Neuronal stem cell (in vitro differentiated cells): Measurements from ENCODE around the gene SYT13.

Experiments used
- DNase-seq: peaks from one replicate; pipeline ENCODE4 v3.0.0-alpha.2; 2013; ENCODE audit warnings: low spot score
- H2AFZ ChIP-seq: one replicate; pipeline ENCODE4 v1.6.1; 2013; ENCODE audit warnings: mild to moderate bottlenecking, low read length, inconsistent platforms
- H2AK5ac ChIP-seq: 2 replicates; pipeline ENCODE4 v1.6.1; 2013; ENCODE audit warnings: low read depth, mild to moderate bottlenecking, inconsistent platforms, low read length, moderate library complexity, mixed read lengths
- H2BK120ac ChIP-seq: 2 replicates; pipeline ENCODE4 v1.6.1; 2013; ENCODE audit warnings: low read depth, mild to moderate bottlenecking, inconsistent platforms, low read length, moderate library complexity, mixed read lengths
- H2BK12ac ChIP-seq: one replicate; pipeline ENCODE4 v1.6.1; 2013; ENCODE audit warnings: low read length, inconsistent platforms
- H2BK15ac ChIP-seq: 2 replicates; pipeline ENCODE4 v1.6.1; 2013; ENCODE audit warnings: mild to moderate bottlenecking, low read length, inconsistent platforms, mixed read lengths
- H2BK5ac ChIP-seq: one replicate; pipeline ENCODE4 v1.6.1; 2013; ENCODE audit warnings: inconsistent platforms, mild to moderate bottlenecking, low read length, moderate library complexity
- H3K14ac ChIP-seq: one replicate; pipeline ENCODE4 v1.6.1; 2013; ENCODE audit warnings: low read length, inconsistent platforms
- H3K18ac ChIP-seq: 2 replicates; pipeline ENCODE4 v1.6.1; 2013; ENCODE audit warnings: low read length, inconsistent platforms
- H3K23ac ChIP-seq: 2 replicates; pipeline ENCODE4 v1.6.1; 2013; ENCODE audit warnings: low read depth, mild to moderate bottlenecking, mixed read lengths, low read length, inconsistent platforms; ENCODE audit not compliant: poor library complexity
- H3K27ac ChIP-seq: replicated peaks from 3 replicates; pipeline ENCODE4 v1.5.1; 2013; ENCODE audit warnings: low read length, inconsistent platforms
- H3K27me3 ChIP-seq, 3 experiments: 2 replicates each; pipeline ENCODE4 v1.6.1; 2013; ENCODE audit warnings: low read length in 3 of 3, mild to moderate bottlenecking in 2 of 3, inconsistent platforms in 1 of 3, low read depth in 1 of 3, mixed read lengths in 1 of 3, moderate library complexity in 1 of 3; ENCODE audit not compliant: control insufficient read depth in 3 of 3, insufficient read depth in 3 of 3
- H3K36me3 ChIP-seq, 2 donors: replicated peaks in 1 of 2; 2 replicates each; pipeline ENCODE4 v1.6.1; 2013; ENCODE audit warnings: low read length in 2 of 2; ENCODE audit not compliant: control insufficient read depth in 2 of 2, insufficient read depth in 2 of 2
- H3K4ac ChIP-seq: 2 replicates; pipeline ENCODE4 v1.6.1; 2013; ENCODE audit warnings: inconsistent platforms, mild to moderate bottlenecking, low read length, moderate library complexity
- H3K4me1 ChIP-seq, 2 donors: 1 replicate in 1 of 2; 2 replicates in 1 of 2; pipeline ENCODE4 v1.6.1; 2013; ENCODE audit warnings: low read length in 2 of 2, low read depth in 1 of 2; ENCODE audit not compliant: control insufficient read depth in 2 of 2, insufficient read depth in 1 of 2
- H3K4me2 ChIP-seq: one replicate; pipeline ENCODE4 v1.6.1; 2013; ENCODE audit warnings: mild to moderate bottlenecking, low read length, inconsistent platforms; ENCODE audit not compliant: insufficient read depth, poor library complexity, severe bottlenecking
- H3K4me3 ChIP-seq, 2 donors: 2 replicates each; pipeline ENCODE4 v1.5.1; 2013; ENCODE audit warnings: low read length in 2 of 2, mild to moderate bottlenecking in 2 of 2, inconsistent platforms in 1 of 2, moderate library complexity in 1 of 2
- H3K79me1 ChIP-seq: one replicate; pipeline ENCODE4 v1.6.1; 2013; ENCODE audit warnings: low read depth, mild to moderate bottlenecking, inconsistent platforms, low read length, moderate library complexity
- H3K9ac ChIP-seq: one replicate; pipeline ENCODE4 v1.6.1; 2013; ENCODE audit warnings: mild to moderate bottlenecking, low read depth, low read length, inconsistent platforms; ENCODE audit not compliant: poor library complexity
- H3K9me3 ChIP-seq, 2 donors: replicated peaks in 1 of 2; 2 replicates each; pipeline versions ENCODE3 to v1.6.1; 2013; ENCODE audit warnings: low read length in 2 of 2, mild to moderate bottlenecking in 2 of 2, inconsistent platforms in 1 of 2, low read depth in 1 of 2, mixed read lengths in 1 of 2, moderate library complexity in 1 of 2; ENCODE audit not compliant: control insufficient read depth in 2 of 2, insufficient read depth in 1 of 2
- H4K8ac ChIP-seq: one replicate; pipeline ENCODE4 v1.6.1; 2013; ENCODE audit warnings: low read depth, mild to moderate bottlenecking, inconsistent platforms, low read length, moderate library complexity
- H4K91ac ChIP-seq: one replicate; pipeline ENCODE4 v1.6.1; 2013; ENCODE audit warnings: low read length, low read depth, mild to moderate bottlenecking, inconsistent platforms; ENCODE audit not compliant: poor library complexity
- WGBS, 2 donors: extraction: QIAGEN DNeasy Blood & Tissue Kit; methylation state at CpG; one replicate each; pipeline ENCODE4 v1.1.7; 2013; ENCODE audit warnings: missing lambda C conversion rate in 2 of 2, mixed read lengths in 1 of 2; ENCODE audit not compliant: insufficient read length in 2 of 2, insufficient replicate concordance in 1 of 2; ENCODE audit errors: extremely low coverage in 2 of 2; 5-methylcytosine and 5-hydroxymethylcytosine counted together

SYT13 gene

DNA sequence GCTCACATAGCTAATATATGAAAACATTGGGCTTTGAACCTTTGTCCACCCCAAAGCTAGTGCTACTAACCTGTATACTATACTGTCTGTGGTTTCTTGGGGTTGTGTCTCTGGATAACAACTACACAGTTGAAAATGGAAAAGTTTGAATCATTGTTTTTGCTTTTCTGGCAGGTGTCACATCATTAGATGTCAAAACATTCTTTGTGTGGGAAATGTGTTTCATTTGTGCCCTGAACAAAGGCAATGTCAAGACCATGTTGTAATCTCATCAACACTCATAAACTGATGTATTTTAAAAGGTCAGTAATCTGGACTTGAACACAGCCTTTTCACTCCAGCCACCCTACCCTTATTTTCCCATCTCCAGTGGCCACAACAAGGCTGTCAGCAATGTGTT is 16.5 kb downstream of the SYT13 start:
- no peak overlapping the region for H2AK5ac ChIP-seq
- no peak overlapping the region for H4K91ac ChIP-seq
- H3K9me3 ChIP-seq = no peaks in the 10 kb centered on the region
- no peak overlapping the region for H3K4ac ChIP-seq
- no peak overlapping the region for H2BK15ac ChIP-seq
- H3K14ac ChIP-seq = no peak overlapping the region
- no peak overlapping the region for H3K27ac ChIP-seq
- H3K4me3 ChIP-seq = no peak overlapping the region
- H3K36me3 ChIP-seq = no peaks in the 10 kb centered on the region
- H3K79me1 ChIP-seq = no peaks in the 10 kb centered on the region
- peaks cover 0 to 15% (median 0%) of the 10 kb centered on the region in 3 experiments for H3K27me3 ChIP-seq
- no peak overlapping the region for H4K8ac ChIP-seq
- no peak overlapping the region for H2AFZ ChIP-seq
- H3K4me2 ChIP-seq = no peak overlapping the region
- DNase-seq = no peak
- H2BK12ac ChIP-seq = no peak overlapping the region
- H2BK120ac ChIP-seq = no peak overlapping the region
- peaks cover 0 to 11% of the 10 kb centered on the region in 2 donors for H3K4me1 ChIP-seq
- H3K23ac ChIP-seq = no peak overlapping the region
- no peak overlapping the region for H3K9ac ChIP-seq
- no peak overlapping the region for H3K18ac ChIP-seq
- H2BK5ac ChIP-seq = no peak overlapping the region

DNA sequence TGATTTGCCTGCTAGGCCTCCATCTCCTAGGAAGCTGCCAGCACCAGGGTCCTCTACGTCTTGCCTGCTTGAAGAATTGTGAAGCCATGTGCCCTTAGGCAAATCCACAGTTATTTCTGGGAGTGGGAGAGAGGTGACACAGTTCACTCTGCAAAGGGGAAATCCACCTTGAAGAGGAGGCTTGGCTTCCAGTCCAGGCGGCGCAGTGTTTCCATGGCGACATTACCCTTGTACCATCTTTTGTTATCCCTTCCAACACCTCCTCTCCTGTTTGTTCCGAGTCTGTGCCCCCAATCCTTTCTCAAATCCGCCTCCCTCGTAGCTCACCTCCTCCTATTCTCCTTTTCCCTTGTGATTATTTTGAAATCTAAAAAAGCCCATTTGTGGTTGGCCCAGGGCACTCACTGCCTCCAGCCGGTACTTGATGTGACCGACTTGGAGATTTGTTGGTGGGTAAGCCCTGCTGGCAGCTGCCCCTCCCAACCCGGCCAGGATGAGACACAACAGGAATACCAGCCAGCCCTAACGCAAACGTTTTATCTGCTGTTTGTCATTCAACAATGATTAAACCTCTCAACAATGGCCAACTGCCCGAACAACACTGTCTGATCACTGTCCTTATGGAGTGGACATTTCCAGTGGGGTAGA is 18.4 kb downstream of the SYT13 start:
- H3K14ac ChIP-seq = no peak overlapping the region
- no peaks in the 10 kb centered on the region for H3K9me3 ChIP-seq
- H2BK15ac ChIP-seq = no peak overlapping the region
- no peak overlapping the region for H3K4ac ChIP-seq
- DNase-seq = no peak
- H3K27me3 ChIP-seq = peaks cover 0 to 6% (median 0%) of the 10 kb centered on the region in 3 experiments
- WGBS, 2 donors = no CpG with 5 or more reads among the region's 13 CpGs
- H3K79me1 ChIP-seq = no peaks in the 10 kb centered on the region
- H4K91ac ChIP-seq = peak overlapping the region; percentile 15
- H2BK120ac ChIP-seq = no peak overlapping the region
- no peak overlapping the region for H2AFZ ChIP-seq
- H3K27ac ChIP-seq = no peak overlapping the region
- H3K4me2 ChIP-seq = no peak overlapping the region
- no peak overlapping the region for H3K9ac ChIP-seq
- no peak overlapping the region for H2AK5ac ChIP-seq
- no peak overlapping the region for H3K4me3 ChIP-seq
- peak overlapping the region; percentile 26 for H2BK5ac ChIP-seq
- peak overlapping the region; percentile 61 for H3K18ac ChIP-seq
- peaks cover 0 to 11% of the 10 kb centered on the region in 2 donors for H3K4me1 ChIP-seq
- H2BK12ac ChIP-seq = no peak overlapping the region
- no peaks in the 10 kb centered on the region for H3K36me3 ChIP-seq
- no peak overlapping the region for H4K8ac ChIP-seq
- H3K23ac ChIP-seq = no peak overlapping the region

DNA sequence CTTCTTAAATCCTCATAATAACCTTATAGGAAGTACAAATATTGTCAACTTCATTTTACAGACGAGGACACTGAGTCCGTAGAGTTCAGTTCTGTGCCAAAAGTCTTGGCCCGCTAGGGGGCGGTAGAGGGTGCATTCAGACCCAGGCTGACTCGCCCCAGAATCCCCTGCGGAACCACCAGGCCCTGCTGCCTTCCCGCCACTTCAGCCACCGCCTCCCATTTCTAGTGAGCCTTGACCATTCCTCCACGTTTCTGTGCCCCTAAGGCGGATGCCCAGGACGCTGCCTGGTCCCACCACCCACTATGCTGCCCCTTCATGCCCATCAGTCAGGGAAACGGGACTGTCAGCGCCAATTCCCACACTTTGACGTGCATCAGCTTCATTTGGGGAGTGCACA is 19.1 kb downstream of the SYT13 start:
- WGBS, 2 donors = no CpG with 5 or more reads among the region's 14 CpGs
- Histone ChIP-seq H3K4me3 (no peak overlapping the region), H3K36me3 (no peaks in the 10 kb centered on the region), H2AFZ (no peak overlapping the region), H2AK5ac (no peak overlapping the region), H3K27me3 (peaks cover 0 to 6% (median 0%) of the 10 kb centered on the region in 3 experiments), H3K4ac (no peak overlapping the region), H4K8ac (no peak overlapping the region), H3K27ac (no peak overlapping the region), H3K18ac (no peak overlapping the region), H3K79me1 (no peaks in the 10 kb centered on the region), H3K9me3 (no peaks in the 10 kb centered on the region), H3K9ac (no peak overlapping the region), H4K91ac (no peak overlapping the region), H2BK120ac (no peak overlapping the region), H3K4me1 (peaks cover 0 to 11% of the 10 kb centered on the region in 2 donors), H3K4me2 (no peak overlapping the region), H2BK12ac (no peak overlapping the region), H2BK15ac (peak overlapping the region; percentile 53), H3K23ac (no peak overlapping the region), H2BK5ac (peak overlapping the region; percentile 26), H3K14ac (no peak overlapping the region)
- DNase-seq = no peak

DNA sequence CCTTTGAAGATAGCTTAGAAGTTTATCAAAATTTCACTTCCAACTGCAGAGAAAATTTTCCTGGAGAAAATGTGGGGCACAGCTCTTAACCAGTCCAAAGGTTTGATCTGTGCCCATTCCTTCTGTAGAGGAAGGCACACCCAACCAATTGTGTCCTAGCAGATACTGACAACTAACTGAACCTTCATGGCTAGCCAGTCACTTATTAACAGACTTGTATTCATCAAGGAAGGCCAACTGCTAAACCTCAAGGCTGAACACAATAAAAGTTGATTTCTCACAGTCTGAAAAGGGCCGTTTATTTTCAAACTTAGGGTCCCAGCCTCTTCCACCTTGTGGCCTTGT is 19.5 kb downstream of the SYT13 start:
- Histone ChIP-seq H3K9ac (no peak overlapping the region), H2BK15ac (no peak overlapping the region), H3K14ac (no peak overlapping the region), H2AFZ (no peak overlapping the region), H4K91ac (no peak overlapping the region), H2BK12ac (no peak overlapping the region), H4K8ac (no peak overlapping the region), H2BK5ac (no peak overlapping the region), H3K27ac (no peak overlapping the region), H2AK5ac (no peak overlapping the region), H3K36me3 (no peaks in the 10 kb centered on the region), H3K4ac (no peak overlapping the region), H3K27me3 (peaks cover 0 to 6% (median 0%) of the 10 kb centered on the region in 3 experiments), H3K9me3 (no peaks in the 10 kb centered on the region), H3K23ac (no peak overlapping the region), H2BK120ac (no peak overlapping the region), H3K4me2 (no peak overlapping the region), H3K4me3 (no peak overlapping the region), H3K4me1 (peaks cover 0 to 11% of the 10 kb centered on the region in 2 donors), H3K18ac (no peak overlapping the region), H3K79me1 (no peaks in the 10 kb centered on the region)
- no peak for DNase-seq
- WGBS, 2 donors = no CpG with 5 or more reads among the region's 1 CpG
